Duodenal mucosa (tissue), 2 donors: ENCODE results near the gene FBL.
"Not testable (repeated sequence)": the region's sequence is repeated elsewhere in the genome, so short reads cannot be mapped to it uniquely, and the experiment has no call there.

Experiments
- H3K27ac ChIP-seq: one replicate; pipeline ENCODE4 v1.7.0; 2013; ENCODE audit warnings: low read depth, low read length
- H3K27me3 ChIP-seq, 2 donors: one replicate each; pipeline ENCODE4 v1.7.0; 2013; ENCODE audit warnings: low read length in 2 of 2, control low read depth in 1 of 2; ENCODE audit not compliant: insufficient read depth in 2 of 2, control insufficient read depth in 1 of 2
- H3K36me3 ChIP-seq, 2 donors: one replicate each; pipeline ENCODE4 v1.7.0; 2013; ENCODE audit warnings: low read length in 2 of 2, control low read depth in 1 of 2; ENCODE audit not compliant: insufficient read depth in 2 of 2, control insufficient read depth in 1 of 2
- H3K4me1 ChIP-seq, 2 donors: one replicate each; pipeline ENCODE4 v1.7.0; 2013; ENCODE audit warnings: low read length in 2 of 2, control low read depth in 1 of 2; ENCODE audit not compliant: insufficient read depth in 2 of 2, control insufficient read depth in 1 of 2
- H3K4me3 ChIP-seq, 2 donors: one replicate each; pipeline ENCODE4 v1.7.0; 2013; ENCODE audit warnings: low read length in 2 of 2, low read depth in 1 of 2
- H3K9ac ChIP-seq, 2 donors: one replicate each; pipeline ENCODE4 v1.7.0; 2013; ENCODE audit warnings: low read length in 2 of 2, low read depth in 1 of 2
- H3K9me3 ChIP-seq, 2 donors: one replicate each; pipeline ENCODE4 v1.7.0; 2013; ENCODE audit warnings: low read length in 2 of 2, control low read depth in 1 of 2; ENCODE audit not compliant: control insufficient read depth in 1 of 2

The FBL gene

GRCh38 chr19:39875401-39875864 is 29.3 kb upstream of the FBL start:
- not testable (repeated sequence) for H3K4me1 ChIP-seq, H3K27ac ChIP-seq, H3K36me3 ChIP-seq, H3K9me3 ChIP-seq, H3K4me3 ChIP-seq, H3K9ac ChIP-seq, H3K27me3 ChIP-seq

GRCh38 chr19:39874404-39874803 is 28.2 kb upstream of the FBL start:
- H3K9ac ChIP-seq, result no peak overlapping the region
- no peak overlapping the region for H3K27ac ChIP-seq
- no peak overlapping the region for H3K4me3 ChIP-seq
- H3K27me3 ChIP-seq, result no peaks in the 10 kb centered on the region
- H3K4me1 ChIP-seq, result no peaks in the 10 kb centered on the region
- no peaks in the 10 kb centered on the region for H3K9me3 ChIP-seq
- no peaks in the 10 kb centered on the region for H3K36me3 ChIP-seq

- H3K9me3 ChIP-seq, result no peaks in the 10 kb centered on the region
- no peaks in the 10 kb centered on the region for H3K36me3 ChIP-seq
- H3K27me3 ChIP-seq, result no peaks in the 10 kb centered on the region
- H3K27ac ChIP-seq, result no peak overlapping the region
- no peak overlapping the region for H3K4me3 ChIP-seq
- H3K4me1 ChIP-seq, result no peaks in the 10 kb centered on the region
- no peak overlapping the region for H3K9ac ChIP-seq
These were observed 27.2 kb upstream of the FBL start for GRCh38 chr19:39873385-39873784.

GRCh38 chr19:39871886-39872866 is 26.0 kb upstream of the FBL start:
- Histone ChIP-seq H3K9ac (no peak overlapping the region), H3K36me3 (no peaks in the 10 kb centered on the region), H3K27me3 (no peaks in the 10 kb centered on the region), H3K4me3 (no peak overlapping the region), H3K4me1 (no peaks in the 10 kb centered on the region), H3K9me3 (no peaks in the 10 kb centered on the region), H3K27ac (no peak overlapping the region)

GRCh38 chr19:39871362-39871761 is 25.2 kb upstream of the FBL start:
- Histone ChIP-seq H3K9ac (no peak overlapping the region), H3K4me3 (no peak overlapping the region), H3K27ac (no peak overlapping the region), H3K4me1 (no peaks in the 10 kb centered on the region), H3K9me3 (no peaks in the 10 kb centered on the region), H3K36me3 (no peaks in the 10 kb centered on the region), H3K27me3 (no peaks in the 10 kb centered on the region)

GRCh38 chr19:39870171-39870971 is 24.2 kb upstream of the FBL start:
- Histone ChIP-seq H3K4me1 (no peaks in the 10 kb centered on the region), H3K36me3 (no peaks in the 10 kb centered on the region), H3K4me3 (no peak overlapping the region), H3K27me3 (no peaks in the 10 kb centered on the region), H3K9ac (no peak overlapping the region), H3K9me3 (no peaks in the 10 kb centered on the region), H3K27ac (no peak overlapping the region)

- no peak overlapping the region for H3K27ac ChIP-seq
- no peaks in the 10 kb centered on the region for H3K36me3 ChIP-seq
- H3K4me1 ChIP-seq, result no peaks in the 10 kb centered on the region
- no peak overlapping the region for H3K9ac ChIP-seq
- H3K4me3 ChIP-seq, result no peak overlapping the region
- H3K27me3 ChIP-seq, result no peaks in the 10 kb centered on the region
- no peaks in the 10 kb centered on the region for H3K9me3 ChIP-seq
These were observed 21.8 kb upstream of the FBL start for GRCh38 chr19:39867952-39868351.

- Histone ChIP-seq H3K27ac (no peak overlapping the region), H3K9ac (no peak overlapping the region), H3K4me1 (no peaks in the 10 kb centered on the region), H3K9me3 (no peaks in the 10 kb centered on the region), H3K27me3 (no peaks in the 10 kb centered on the region), H3K36me3 (no peaks in the 10 kb centered on the region), H3K4me3 (no peak overlapping the region)
These were observed 21.0 kb upstream of the FBL start for GRCh38 chr19:39867133-39867532.

- H3K27me3 ChIP-seq, result no peaks in the 10 kb centered on the region
- H3K4me1 ChIP-seq, result no peaks in the 10 kb centered on the region
- H3K4me3 ChIP-seq, result no peak overlapping the region
- H3K9ac ChIP-seq, result no peak overlapping the region
- no peaks in the 10 kb centered on the region for H3K9me3 ChIP-seq
- H3K36me3 ChIP-seq, result no peaks in the 10 kb centered on the region
- H3K27ac ChIP-seq, result no peak overlapping the region
These were observed 19.8 kb upstream of the FBL start for GRCh38 chr19:39865953-39866352.

- Histone ChIP-seq H3K9me3 (no peaks in the 10 kb centered on the region), H3K36me3 (no peaks in the 10 kb centered on the region), H3K27me3 (no peaks in the 10 kb centered on the region), H3K4me3 (no peak overlapping the region), H3K4me1 (no peaks in the 10 kb centered on the region), H3K27ac (no peak overlapping the region), H3K9ac (no peak overlapping the region)
These were observed 19.0 kb upstream of the FBL start for GRCh38 chr19:39865186-39865585.
